GM19043 (cell line): ENCODE measurements around the gene RNF225.
A peak's percentile ranks its signal among the peaks of the same experiment; 100 is the strongest.
"Not testable (repeated sequence)": the region's sequence is repeated elsewhere in the genome, so short reads cannot be mapped to it uniquely, and the experiment has no call there.

Experiments
- ATAC-seq: cut with Tn5 transposase; IDR thresholded peaks from one replicate; pipeline ENCODE4 v1.9.1; 2021; ENCODE audit warnings: low read depth; ENCODE audit not compliant: unreplicated experiment

The RNF225 gene

GRCh38 chr19:58407658-58408151 lies 12.2 kb downstream of the RNF225 start:
- ATAC-seq, result peak; percentile 6

DNA sequence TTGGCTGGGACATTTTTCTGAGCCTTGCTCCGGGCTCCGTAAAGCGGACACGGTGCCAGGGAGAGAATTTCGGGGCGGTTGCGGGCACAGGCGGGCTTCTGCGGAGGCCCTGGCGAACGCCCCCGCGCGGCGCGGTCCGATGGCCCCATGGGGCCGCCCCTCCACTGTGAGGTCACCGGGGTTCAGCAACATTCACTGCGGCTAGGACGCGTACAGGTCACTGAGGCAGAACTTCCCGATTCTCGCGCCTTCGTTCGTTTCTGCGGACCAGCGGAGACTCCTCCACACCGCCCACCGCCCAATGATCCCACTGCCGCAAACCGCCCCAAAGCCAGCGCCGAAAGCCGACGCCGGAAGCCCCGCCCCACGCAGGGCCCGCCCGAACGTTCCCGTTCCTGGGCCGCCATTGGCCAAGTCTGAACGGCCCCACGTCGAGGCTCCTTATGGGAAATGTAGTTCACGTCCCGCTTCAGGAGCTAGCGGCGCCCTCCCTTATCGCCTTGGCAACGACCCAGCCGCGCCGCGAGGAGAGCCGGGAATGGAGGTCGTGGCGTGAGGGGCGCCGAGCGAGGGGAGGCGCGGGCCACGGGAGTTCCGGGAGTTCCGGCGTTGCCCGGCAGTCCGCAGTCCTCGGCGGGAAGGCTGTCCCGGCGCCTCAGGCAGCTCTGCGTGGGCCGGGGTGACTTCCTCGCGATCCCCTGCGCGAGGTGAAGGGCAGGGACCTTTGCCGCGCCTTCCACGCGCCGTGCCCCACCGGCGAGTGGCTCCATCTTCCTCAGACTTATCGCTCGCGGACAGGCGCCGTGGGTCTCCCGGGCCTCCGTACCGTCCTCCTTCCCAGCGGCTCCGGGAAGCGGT lies 12.9 kb downstream of the RNF225 start, which contains the start of gene ZNF584:
Gene ZNF584, plus strand, starts transcription at position 498 of the 858 bp plus-strand sequence. CDS start 499 bp downstream, outside the sequence.
- ATAC-seq, result peak; percentile 89

GRCh38 chr19:58409010-58409790 lies 13.7 kb downstream of the RNF225 start:
- no peak for ATAC-seq

DNA sequence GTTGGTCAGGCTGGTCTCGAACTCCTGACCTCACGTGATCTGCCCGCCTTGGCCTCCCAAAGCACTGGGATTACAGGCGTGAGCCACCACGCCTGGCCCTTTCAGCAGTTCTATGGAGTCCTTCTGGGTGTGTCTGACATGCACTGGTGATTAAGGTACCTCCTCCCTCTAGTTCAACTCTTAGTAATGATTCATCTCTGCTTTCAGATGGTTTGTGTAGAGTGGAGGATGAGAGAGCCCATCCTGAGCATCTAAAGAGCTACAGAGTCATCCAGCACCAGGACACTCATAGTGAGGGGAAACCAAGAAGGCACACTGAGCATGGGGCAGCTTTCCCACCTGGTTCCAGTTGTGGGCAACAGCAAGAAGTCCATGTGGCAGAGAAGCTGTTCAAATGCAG lies 21.1 kb downstream of the RNF225 start:
- no peak for ATAC-seq

DNA sequence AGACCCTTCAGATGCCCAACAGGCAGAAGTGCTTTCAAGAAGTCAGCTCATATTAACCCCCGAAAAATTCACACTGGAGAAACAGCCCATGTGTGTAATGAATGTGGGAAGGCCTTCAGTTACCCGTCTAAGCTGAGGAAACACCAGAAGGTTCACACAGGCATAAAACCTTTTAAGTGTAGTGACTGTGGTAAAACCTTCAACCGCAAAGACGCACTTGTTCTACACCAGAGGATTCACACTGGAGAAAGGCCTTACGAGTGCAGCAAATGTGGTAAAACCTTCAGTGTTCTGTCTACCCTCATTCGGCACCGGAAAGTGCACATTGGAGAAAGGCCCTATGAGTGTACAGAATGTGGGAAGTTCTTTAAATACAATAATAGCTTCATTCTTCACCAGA lies 21.6 kb downstream of the RNF225 start:
- ATAC-seq, result no peak

- ATAC-seq, result no peak
These were observed 33.2 kb downstream of the RNF225 start for GRCh38 chr19:58428617-58429016.

DNA sequence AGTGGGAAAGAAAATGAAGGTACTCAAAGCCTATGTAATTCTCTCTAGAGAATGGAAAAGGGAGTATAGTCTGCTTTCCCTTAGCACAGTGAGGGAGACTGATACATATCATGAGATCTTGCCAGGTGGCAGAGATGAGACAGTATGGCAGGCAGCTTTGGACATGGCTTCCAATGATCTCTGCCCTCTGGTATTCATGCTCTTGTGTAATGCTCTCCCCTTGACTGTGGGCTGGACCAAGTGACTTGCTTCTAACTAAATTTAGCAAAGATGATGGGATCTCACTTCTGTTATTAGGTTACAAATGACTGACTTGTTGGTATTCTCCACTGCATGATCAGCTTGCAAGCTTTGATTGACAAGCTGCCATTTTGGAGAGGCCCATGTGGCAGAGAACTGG lies 34.3 kb downstream of the RNF225 start:
- ATAC-seq, result no peak

DNA sequence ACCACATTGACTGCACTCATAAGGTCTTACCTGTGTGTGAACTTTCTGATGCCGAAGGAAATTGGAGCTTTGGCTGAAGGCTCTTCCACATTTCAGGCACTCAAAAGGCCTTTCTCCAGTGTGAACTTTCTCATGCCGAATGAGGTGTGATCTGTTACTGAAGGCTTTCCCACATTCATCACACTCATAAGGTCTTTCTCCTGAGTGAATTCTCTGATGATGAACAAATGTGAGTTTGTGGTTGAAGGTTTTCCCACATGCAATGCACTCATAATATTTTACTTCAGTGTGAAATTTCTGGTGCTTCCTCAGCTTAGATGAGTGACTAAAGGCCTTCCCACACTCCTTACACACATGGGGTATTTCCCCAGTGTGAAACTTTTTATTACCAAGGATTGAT lies 38.8 kb downstream of the RNF225 start:
- no peak for ATAC-seq

- ATAC-seq, result peak; percentile 93
These were observed 44.4 kb downstream of the RNF225 start, which contains the start of gene ZNF132 for GRCh38 chr19:58439576-58440554. ZNF132 (minus strand) TSS chr19:58440153; CDS start chr19:58439821, 332 bp downstream.

- no peak for ATAC-seq
These were observed 45.1 kb downstream of the RNF225 start for GRCh38 chr19:58440556-58440955.

- ATAC-seq, result not testable (repeated sequence)
These were observed 47.5 kb downstream of the RNF225 start for GRCh38 chr19:58442986-58443385.
